Adrenal gland (tissue), 12 donors: ENCODE data around the gene C3orf20. TPM values are rescaled to one million over a fixed set of nuclear protein-coding genes. Genes with fewer than 3 reads are reported as not detected.
A peak's percentile ranks its signal among the peaks of the same experiment; 100 is the strongest.

Experiments used
- DNase-seq, 7 donors: peaks; one replicate each; pipeline ENCODE4 v3.0.0-alpha.2; 2019 to 2020
- H3K27ac ChIP-seq, 5 donors: fragments of 200-600 bp; sonication (generic) in 4 of 5; 1 replicate in 3 of 5; 2 replicates in 2 of 5; pipeline versions ENCODE4 v1.5.1 to v1.8.0; 2016 to 2020; ENCODE audit warnings: mild to moderate bottlenecking in 1 of 5
- H3K27me3 ChIP-seq: fragments of 200-600 bp; 2 replicates; pipeline ENCODE4 v1.8.0; 2021
- H3K36me3 ChIP-seq, 2 donors: fragments of 200-600 bp; replicated peaks in 1 of 2; 1 replicate in 1 of 2; 2 replicates in 1 of 2; pipeline versions ENCODE4 v1.5.1 to v1.8.0; 2018 to 2022
- H3K4me1 ChIP-seq, 2 donors: fragments of 200-600 bp; replicated peaks in 1 of 2; 1 replicate in 1 of 2; 2 replicates in 1 of 2; pipeline versions ENCODE4 v1.5.1 to v1.8.0; 2018 to 2021
- H3K4me3 ChIP-seq, 4 donors: fragments of 200-600 bp; sonication (generic) in 3 of 4; one replicate each; pipeline ENCODE4 v1.5.1; 2016 to 2018
- H3K9me3 ChIP-seq, 3 donors: fragments of 200-600 bp; sonication (generic) in 1 of 3; replicated peaks in 1 of 3; 1 replicate in 2 of 3; 2 replicates in 1 of 3; pipeline versions ENCODE4 v1.5.1 to v1.8.0; 2016 to 2021
- POLR2A ChIP-seq, 2 donors: fragments of 450-650 bp; IDR thresholded peaks; one replicate each; pipeline ENCODE4 v1.6.1; 2017; ENCODE audit warnings: antibody characterized with exemption in 2 of 2, mild to moderate bottlenecking in 2 of 2, moderate library complexity in 1 of 2
- WGBS, 4 donors: extraction: QIAGEN DNeasy Blood & Tissue Kit in 2 of 4; methylation state at CpG; one replicate each; pipeline versions ENCODE4 v1.1.5 to v1.1.7; 2013 to 2017; 5-methylcytosine and 5-hydroxymethylcytosine counted together
- intact Hi-C, 2 donors: fragments of 100-400 bp; cut with DNase I; formaldehyde crosslinking; loops; one replicate each; pipeline versions ENCODE4 v1.14.1 to v1.15.0; 2022 to 2023
- polyA plus RNA-seq, 3 donors: library from polyadenylated mRNA; stranded (reverse); fragments of 200-250 nt in 2 of 3; fragments of 350-450 nt in 1 of 3; fragmentation: Illumina TruSeq in 1 of 3; extraction: RNeasy Lipid Tissue Mini Kit (QIAGEN cat#74804) in 1 of 3; gene quantifications; one replicate each; pipeline ENCODE4 v1.2.3, GENCODE V29; 2013 to 2014
- total RNA-seq, 9 donors: library from RNA; depleted of rRNA in 4 of 9; stranded (reverse); fragments of >200 nt in 4 of 9; fragments of 120-200 nt in 1 of 9; fragmentation: NEBNext Ultra II Directional in 1 of 9; extraction: Animal tissue kit (Norgen Biotek cat#: 25700) in 1 of 9; gene quantifications; one replicate each; pipeline versions ENCODE4 v1.1.0 to v1.2.4, GENCODE V29; 2013 to 2023
- TF ChIP-seq, protein P1 (sequence below), 6 experiments: fragments of 450-650 bp in 4 of 6; fragments of 200-600 bp in 2 of 6; sonication (generic) in 1 of 6; IDR thresholded peaks; 1 replicate in 5 of 6; 2 replicates in 1 of 6; pipeline versions ENCODE4 v1.5.1 to v1.8.0; 2016 to 2021; ENCODE audit warnings: antibody characterized with exemption in 6 of 6, mild to moderate bottlenecking in 2 of 6, moderate library complexity in 1 of 6
- donor health status: healthy with polysubstance abuse.
- donor health status: Bipolar disorder and iron deficiency.
- donor health status: DM: yes; HTN: yes; CAD: no.
- donor health status: DM: no; HTN: no; CAD: no.
- donor health status: DM: no; HTN: no; CAD: no.
- donor health status: DM: yes; HTN: yes; CAD: no.

C3orf20 gene
- total and polyA plus RNA-seq, 12 donors = 0.07 to 0.39 TPM; not detected in 10

DNA sequence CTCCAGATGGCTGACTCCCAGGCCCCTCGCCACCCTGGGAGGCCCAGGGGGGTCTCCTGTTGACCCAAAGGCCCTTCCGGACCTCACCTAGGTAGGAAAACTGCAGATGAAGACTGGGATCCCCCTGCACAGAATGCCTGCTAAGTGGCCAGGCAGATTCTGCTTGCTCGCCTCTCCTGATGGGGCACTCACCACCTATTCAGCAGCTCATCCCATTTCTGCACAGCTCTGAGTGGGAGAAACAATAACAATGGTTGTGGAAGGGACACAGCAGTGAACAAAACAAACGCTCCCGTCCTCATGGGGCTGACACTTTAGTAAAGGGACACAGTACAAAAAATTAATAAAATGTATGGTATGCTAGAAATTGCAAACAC lies 118.9 kb downstream of the C3orf20 start:
- no peaks in the 10 kb centered on the region for H3K36me3 ChIP-seq
- WGBS, 4 donors = 59 to 76% (median 70%) methylated on average over 4 to 5 of the region's 5 CpGs
- H3K9me3 ChIP-seq = no peaks in the 10 kb centered on the region
- TF ChIP-seq, protein P1, sequence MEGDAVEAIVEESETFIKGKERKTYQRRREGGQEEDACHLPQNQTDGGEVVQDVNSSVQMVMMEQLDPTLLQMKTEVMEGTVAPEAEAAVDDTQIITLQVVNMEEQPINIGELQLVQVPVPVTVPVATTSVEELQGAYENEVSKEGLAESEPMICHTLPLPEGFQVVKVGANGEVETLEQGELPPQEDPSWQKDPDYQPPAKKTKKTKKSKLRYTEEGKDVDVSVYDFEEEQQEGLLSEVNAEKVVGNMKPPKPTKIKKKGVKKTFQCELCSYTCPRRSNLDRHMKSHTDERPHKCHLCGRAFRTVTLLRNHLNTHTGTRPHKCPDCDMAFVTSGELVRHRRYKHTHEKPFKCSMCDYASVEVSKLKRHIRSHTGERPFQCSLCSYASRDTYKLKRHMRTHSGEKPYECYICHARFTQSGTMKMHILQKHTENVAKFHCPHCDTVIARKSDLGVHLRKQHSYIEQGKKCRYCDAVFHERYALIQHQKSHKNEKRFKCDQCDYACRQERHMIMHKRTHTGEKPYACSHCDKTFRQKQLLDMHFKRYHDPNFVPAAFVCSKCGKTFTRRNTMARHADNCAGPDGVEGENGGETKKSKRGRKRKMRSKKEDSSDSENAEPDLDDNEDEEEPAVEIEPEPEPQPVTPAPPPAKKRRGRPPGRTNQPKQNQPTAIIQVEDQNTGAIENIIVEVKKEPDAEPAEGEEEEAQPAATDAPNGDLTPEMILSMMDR (IDR thresholded peaks at IDR 0.05) = no peak
- TF ChIP-seq POLR2A (IDR thresholded peaks at IDR 0.05) = no peak
- no peak for DNase-seq
- no peak overlapping the region for H3K4me3 ChIP-seq
- no peaks in the 10 kb centered on the region for H3K4me1 ChIP-seq
- peak overlapping the region in 1 of 5 donors; percentile 69 for H3K27ac ChIP-seq
- no peaks in the 10 kb centered on the region for H3K27me3 ChIP-seq
- intact Hi-C loops = loop anchor here in 1 of 2 donors (5.0 kb wide), 1 partner anchor 128 kb away; no protein-coding TSS in a partner anchor

DNA sequence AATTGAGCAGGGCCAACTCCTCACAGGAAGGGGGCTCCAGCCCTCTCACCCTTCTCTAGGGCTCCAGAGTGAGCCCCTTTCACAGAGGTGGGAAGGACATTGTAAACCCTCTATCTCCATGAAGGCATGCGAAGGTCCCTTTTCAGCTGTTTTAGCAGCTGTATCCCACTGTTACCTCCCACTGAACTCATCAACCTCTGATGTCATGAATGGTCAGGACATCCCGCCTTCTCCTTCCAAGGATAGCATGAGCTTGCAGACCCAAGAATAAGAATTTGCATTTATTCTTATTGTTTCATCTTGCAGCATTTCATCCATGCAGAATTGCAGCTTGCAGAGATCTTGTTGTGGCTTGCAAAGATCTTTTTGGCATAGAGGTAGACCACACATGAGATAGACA lies 119.5 kb downstream of the C3orf20 start:
- no peaks in the 10 kb centered on the region for H3K9me3 ChIP-seq
- no peak overlapping the region for H3K4me3 ChIP-seq
- no peaks in the 10 kb centered on the region for H3K36me3 ChIP-seq
- no peak for DNase-seq
- TF ChIP-seq, protein P1 (IDR thresholded peaks at IDR 0.05) = no peak
- TF ChIP-seq POLR2A (IDR thresholded peaks at IDR 0.05) = no peak
- no peaks in the 10 kb centered on the region for H3K4me1 ChIP-seq
- no peaks in the 10 kb centered on the region for H3K27me3 ChIP-seq
- WGBS, 4 donors = 70 to 80% (median 74%) methylated on average over 2 of the region's 2 CpGs
- peak overlapping the region in 1 of 5 donors; percentile 69 for H3K27ac ChIP-seq
- intact Hi-C loops = loop anchor here in 1 of 2 donors (5.0 kb wide), 1 partner anchor 128 kb away; no protein-coding TSS in a partner anchor

DNA sequence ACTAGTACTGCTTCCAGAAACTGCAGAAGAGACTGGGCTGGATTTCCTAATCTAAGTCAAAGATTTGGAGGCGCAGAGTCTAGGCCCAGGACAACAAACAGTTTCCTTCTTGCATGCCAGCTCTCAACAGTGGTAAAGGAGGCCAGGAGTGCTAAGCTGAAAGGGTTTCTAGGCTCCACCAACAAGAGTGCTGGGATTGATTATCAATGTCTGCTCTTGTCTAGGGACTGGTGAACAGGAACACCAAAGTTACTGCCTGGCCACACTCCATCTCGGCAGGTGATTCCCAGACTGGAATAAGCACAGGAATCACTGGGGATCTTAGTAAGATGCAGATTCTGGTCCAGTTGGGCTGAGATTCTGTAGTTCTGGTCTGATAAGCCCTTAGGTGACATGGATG lies 121.1 kb downstream of the C3orf20 start:
- Histone ChIP-seq H3K4me3 (no peak overlapping the region), H3K27ac (no peak overlapping the region), H3K9me3 (no peaks in the 10 kb centered on the region), H3K4me1 (no peaks in the 10 kb centered on the region), H3K36me3 (no peaks in the 10 kb centered on the region), H3K27me3 (no peaks in the 10 kb centered on the region)
- 84 to 94% (median 85%) methylated on average over 2 of the region's 2 CpGs for WGBS, 4 donors
- DNase-seq = no peak
- intact Hi-C loops = no loop called here
- no peak for TF ChIP-seq POLR2A (IDR thresholded peaks at IDR 0.05)
- TF ChIP-seq, protein P1 (IDR thresholded peaks at IDR 0.05) = no peak

DNA sequence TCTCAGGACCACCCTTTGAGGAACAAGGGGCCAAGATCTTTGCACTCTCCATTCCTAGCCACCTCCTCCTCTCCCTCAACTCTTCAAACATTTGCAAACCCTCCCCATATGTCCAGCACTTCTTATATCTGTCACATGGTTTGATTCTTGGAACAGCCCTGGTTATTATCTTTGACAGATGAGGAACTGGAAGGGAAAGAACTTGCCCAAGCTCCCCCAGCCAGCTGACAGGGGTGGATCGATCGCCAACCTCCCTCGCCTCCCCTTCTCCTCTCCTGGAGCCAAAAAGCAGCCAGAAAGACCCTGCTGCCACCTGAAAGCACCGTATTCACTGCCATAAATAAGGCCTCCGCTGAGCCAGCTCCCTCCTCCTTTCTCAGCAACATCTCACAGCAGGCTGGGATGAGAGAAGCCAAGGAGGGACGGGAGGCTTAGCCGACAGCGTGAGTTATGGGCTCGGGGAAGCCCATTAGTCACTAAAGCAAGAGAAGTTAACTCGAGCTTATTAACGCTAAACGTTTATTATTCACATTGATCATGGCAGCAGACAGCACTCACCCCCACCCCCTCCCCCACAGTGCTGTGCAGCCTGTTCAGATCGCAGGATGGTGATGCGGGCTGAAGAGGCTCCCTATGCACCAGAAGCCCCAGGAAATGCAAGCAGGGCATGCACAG lies 121.6 kb downstream of the C3orf20 start:
- H3K4me3 ChIP-seq = no peak overlapping the region
- no peaks in the 10 kb centered on the region for H3K4me1 ChIP-seq
- H3K27ac ChIP-seq = no peak overlapping the region
- intact Hi-C loops = no loop called here
- WGBS, 4 donors = 73 to 76% (median 75%) methylated on average over 12 to 14 of the region's 14 CpGs
- TF ChIP-seq POLR2A (IDR thresholded peaks at IDR 0.05) = no peak
- H3K27me3 ChIP-seq = no peaks in the 10 kb centered on the region
- no peaks in the 10 kb centered on the region for H3K9me3 ChIP-seq
- H3K36me3 ChIP-seq = no peaks in the 10 kb centered on the region
- DNase-seq = peak in 1 of 7 donors; percentile 3

- no peak overlapping the region for H3K27ac ChIP-seq
- no peaks in the 10 kb centered on the region for H3K36me3 ChIP-seq
- intact Hi-C loops = no loop called here
- H3K27me3 ChIP-seq = no peaks in the 10 kb centered on the region
- H3K4me3 ChIP-seq = no peak overlapping the region
- WGBS, 4 donors = 60 to 91% (median 63%) methylated on average over 3 to 4 of the region's 4 CpGs
- no peaks in the 10 kb centered on the region for H3K4me1 ChIP-seq
- TF ChIP-seq POLR2A (IDR thresholded peaks at IDR 0.05) = no peak
- TF ChIP-seq, protein P1 (IDR thresholded peaks at IDR 0.05) = no peak
- H3K9me3 ChIP-seq = no peaks in the 10 kb centered on the region
- no peak for DNase-seq
Observed at GRCh38 chr3:14797731-14798130, 122.8 kb downstream of the C3orf20 start.
